ENCODE results near the gene PRUNE1.

PRUNE1 gene

GRCh38 chr1:151072224-151072623 lies 64.0 kb downstream of the PRUNE1 start:
- Histone ChIP-seq H3K36me3 (ENCODE audit: control insufficient read depth, low read depth, low read length) (peaks cover 11% of the 10 kb centered on the region), H3K27ac (ENCODE audit: low read length) (no peak overlapping the region)

More at GRCh38 chr1:151072224-151072623, 64.0 kb downstream of the PRUNE1 start:
- no peaks in the 10 kb centered on the region for H3K27me3 ChIP-seq (ENCODE audit: control insufficient read depth, insufficient read depth, low read length)
- H3K9ac ChIP-seq (ENCODE audit: low read length): no peak overlapping the region
- no peaks in the 10 kb centered on the region for H3K4me1 ChIP-seq (ENCODE audit: control insufficient read depth, low read depth, low read length)
- no peak overlapping the region for H3K4me3 ChIP-seq (ENCODE audit: low read length)
- H3K9me3 ChIP-seq (ENCODE audit: control insufficient read depth, low read depth, low read length): no peaks in the 10 kb centered on the region
